ENCODE measurements around the gene ROPN1. TPM values are rescaled to one million over a fixed set of nuclear protein-coding genes. Genes with fewer than 3 reads are reported as not detected.
"Not testable (repeated sequence)": the region's sequence is repeated elsewhere in the genome, so short reads cannot be mapped to it uniquely, and the experiment has no call there.

ROPN1 gene
- total RNA-seq, 1 experiment from 2014 or later, result not detected

DNA sequence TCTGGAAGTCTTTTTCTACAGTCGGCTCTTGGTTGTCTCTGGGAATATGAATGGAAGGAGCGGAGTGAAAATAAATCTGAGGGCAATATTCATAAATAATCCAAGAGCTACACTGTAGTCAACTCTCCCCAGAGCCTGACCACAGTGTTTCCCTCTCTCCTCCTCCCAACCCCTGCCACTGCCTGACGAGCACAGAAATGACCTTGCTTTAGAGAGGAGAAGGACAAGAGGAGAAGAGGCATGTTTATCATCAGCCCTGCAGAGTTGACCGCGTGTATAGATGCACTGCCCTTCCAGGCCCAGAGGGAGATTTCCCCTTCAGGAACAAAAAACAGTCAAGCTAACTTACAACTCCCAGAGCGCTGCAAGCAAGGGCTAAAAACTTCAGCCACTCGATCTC lies 16.9 kb downstream of the ROPN1 start:
- H4K20me1 ChIP-seq (ENCODE audit: insufficient read depth); DNase-seq (ENCODE audit: low read depth, low spot score); H3K4me3 ChIP-seq (replicated peaks in 1 of 2; ENCODE audit: low read depth in 1 of 2, low read length in 2 of 2); H3K27me3 ChIP-seq (ENCODE audit: insufficient read depth, low read length); H3K9me3 ChIP-seq (ENCODE audit: control insufficient read depth in 1 of 2, insufficient read depth in 1 of 2, low read depth in 1 of 2, low read length in 2 of 2); H3K4me1 ChIP-seq (ENCODE audit: control insufficient read depth in 1 of 2, insufficient read depth in 2 of 2, low read length in 2 of 2); H3K4me2 ChIP-seq (ENCODE audit: low read length); POLR2A ChIA-PET; H3K36me3 ChIP-seq (ENCODE audit: control insufficient read depth in 1 of 2, insufficient read depth in 2 of 2, low read length in 2 of 2); H3K27ac ChIP-seq (ENCODE audit: low read depth, low read length); intact Hi-C loops (cut with micrococcal nuclease); H3K9ac ChIP-seq (ENCODE audit: low read length); RAD21 ChIA-PET (ENCODE audit: low non-redundant PET in 1 of 2, low total read pairs in 2 of 2, uncharacterized antibody in 2 of 2, unreplicated experiment in 2 of 2); H3K79me2 ChIP-seq (ENCODE audit: insufficient read depth, low read length); H2AFZ ChIP-seq (ENCODE audit: low read depth, low read length, poor library complexity, severe bottlenecking); BruUV-seq (replicated peaks); H3K9me2 ChIP-seq (ENCODE audit: insufficient read depth); ATAC-seq: not testable (repeated sequence)
- CTCF ChIA-PET, result interaction anchor here (0.8 kb wide), 1 partner anchor 14 kb away, joined by 3 read pairs; the partner anchor contains the start of gene CCDC14

DNA sequence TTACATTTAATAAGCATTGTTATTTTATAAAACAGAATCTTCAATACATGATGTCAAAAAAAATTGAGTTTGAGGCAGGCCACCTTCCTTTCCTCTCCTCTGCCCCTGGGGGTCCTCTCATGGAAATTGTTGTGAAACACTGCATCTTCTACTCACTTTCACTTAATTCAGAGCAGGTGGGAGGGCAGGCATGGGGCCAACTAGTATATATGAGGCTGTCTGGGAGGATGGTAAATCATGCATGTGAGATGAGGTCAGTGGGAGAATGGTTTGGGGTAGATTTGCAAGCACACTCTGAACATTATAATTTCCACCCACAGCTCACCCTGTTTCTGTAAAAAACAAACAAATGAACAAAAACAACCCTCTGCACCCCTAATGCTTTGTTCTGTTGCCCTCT lies 20.5 kb downstream of the ROPN1 start:
- no peaks in the 10 kb centered on the region for H3K36me3 ChIP-seq (ENCODE audit: control insufficient read depth in 1 of 2, insufficient read depth in 2 of 2, low read length in 2 of 2)
- ATAC-seq (no peak), DNase-seq (ENCODE audit: low read depth, low spot score) (no peak)
- no peak overlapping the region for H3K27ac ChIP-seq (ENCODE audit: low read depth, low read length)
- H3K79me2 ChIP-seq (ENCODE audit: insufficient read depth, low read length), result no peaks in the 10 kb centered on the region
- H3K9ac ChIP-seq (ENCODE audit: low read length), result no peak overlapping the region
- H3K4me2 ChIP-seq (ENCODE audit: low read length), result no peak overlapping the region
- no peaks in the 10 kb centered on the region for H3K9me2 ChIP-seq (ENCODE audit: insufficient read depth)
- BruUV-seq (replicated peaks), result no TSS peak
- H3K27me3 ChIP-seq (ENCODE audit: insufficient read depth, low read length), result no peaks in the 10 kb centered on the region
- ChIA-PET POLR2A (no interaction called here), CTCF (no interaction called here), RAD21 (ENCODE audit: low non-redundant PET in 1 of 2, low total read pairs in 2 of 2, uncharacterized antibody in 2 of 2, unreplicated experiment in 2 of 2) (no interaction called here)
- TF ChIP-seq POLR2AphosphoS5 (IDR thresholded peaks at IDR 0.05; ENCODE audit: low read depth, low read length) (no peak), POLR2A (IDR thresholded peaks at IDR 0.05; ENCODE audit: borderline replicate concordance, extremely low read depth, insufficient read depth, insufficient read length) (no peak), RAD21 (IDR thresholded peaks at IDR 0.05; ENCODE audit: low read depth) (no peak), EZH2 (IDR thresholded peaks at IDR 0.05) (no peak), YY1 (IDR thresholded peaks at IDR 0.05; ENCODE audit: extremely low read depth, insufficient replicate concordance, low read depth, low read length) (no peak), ELF1 (IDR thresholded peaks at IDR 0.05; ENCODE audit: borderline replicate concordance, low read depth) (no peak), FOSL1 (IDR thresholded peaks at IDR 0.05; ENCODE audit: low read depth) (no peak), ZNF274 (IDR thresholded peaks at IDR 0.05; ENCODE audit: low read depth, low read length) (no peak), SRF (IDR thresholded peaks at IDR 0.05; ENCODE audit: low read depth) (no peak), CBX3 (IDR thresholded peaks at IDR 0.05; ENCODE audit: low read depth) (no peak)
- no peak overlapping the region for H2AFZ ChIP-seq (ENCODE audit: low read depth, low read length, poor library complexity, severe bottlenecking)
- no peaks in the 10 kb centered on the region for H4K20me1 ChIP-seq (ENCODE audit: insufficient read depth)
- intact Hi-C loops (cut with micrococcal nuclease), result no loop called here
- H3K4me3 ChIP-seq (replicated peaks in 1 of 2; ENCODE audit: low read depth in 1 of 2, low read length in 2 of 2), result no peak overlapping the region
- H3K9me3 ChIP-seq (ENCODE audit: control insufficient read depth in 1 of 2, insufficient read depth in 1 of 2, low read depth in 1 of 2, low read length in 2 of 2), result no peaks in the 10 kb centered on the region
- no peaks in the 10 kb centered on the region for H3K4me1 ChIP-seq (ENCODE audit: control insufficient read depth in 1 of 2, insufficient read depth in 2 of 2, low read length in 2 of 2)

DNA sequence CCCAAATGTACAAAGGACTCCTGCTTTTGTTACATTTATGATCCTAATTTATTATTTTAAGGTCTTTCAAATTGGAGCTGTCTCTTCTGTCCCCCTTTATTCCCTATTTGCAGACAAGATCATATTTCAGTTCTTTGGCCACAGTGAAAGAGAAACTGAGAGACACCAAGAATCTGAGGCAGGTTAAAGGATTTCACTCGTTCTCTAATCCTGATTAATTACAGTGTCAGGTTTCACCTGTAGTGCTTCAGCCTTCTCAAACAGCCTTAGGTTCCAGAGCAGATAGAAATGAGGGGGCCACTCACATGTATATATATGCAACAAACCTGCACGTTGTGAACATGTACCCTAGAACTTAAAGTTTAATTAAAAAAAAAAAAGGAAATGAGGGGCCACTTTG lies 24.7 kb downstream of the ROPN1 start:
- H3K4me1 ChIP-seq (ENCODE audit: control insufficient read depth in 1 of 2, insufficient read depth in 2 of 2, low read length in 2 of 2); H3K9ac ChIP-seq (ENCODE audit: low read length); H3K36me3 ChIP-seq (ENCODE audit: control insufficient read depth in 1 of 2, insufficient read depth in 2 of 2, low read length in 2 of 2); H3K4me2 ChIP-seq (ENCODE audit: low read length); H4K20me1 ChIP-seq (ENCODE audit: insufficient read depth); intact Hi-C loops (cut with micrococcal nuclease); H3K9me3 ChIP-seq (ENCODE audit: control insufficient read depth in 1 of 2, insufficient read depth in 1 of 2, low read depth in 1 of 2, low read length in 2 of 2); H3K79me2 ChIP-seq (ENCODE audit: insufficient read depth, low read length); DNase-seq (ENCODE audit: low read depth, low spot score); CTCF ChIA-PET; RAD21 ChIA-PET (ENCODE audit: low non-redundant PET in 1 of 2, low total read pairs in 2 of 2, uncharacterized antibody in 2 of 2, unreplicated experiment in 2 of 2); H3K4me3 ChIP-seq (replicated peaks in 1 of 2; ENCODE audit: low read depth in 1 of 2, low read length in 2 of 2); POLR2A ChIA-PET; H3K9me2 ChIP-seq (ENCODE audit: insufficient read depth); H2AFZ ChIP-seq (ENCODE audit: low read depth, low read length, poor library complexity, severe bottlenecking); H3K27ac ChIP-seq (ENCODE audit: low read depth, low read length); H3K27me3 ChIP-seq (ENCODE audit: insufficient read depth, low read length); BruUV-seq (replicated peaks); ATAC-seq: not testable (repeated sequence)

DNA sequence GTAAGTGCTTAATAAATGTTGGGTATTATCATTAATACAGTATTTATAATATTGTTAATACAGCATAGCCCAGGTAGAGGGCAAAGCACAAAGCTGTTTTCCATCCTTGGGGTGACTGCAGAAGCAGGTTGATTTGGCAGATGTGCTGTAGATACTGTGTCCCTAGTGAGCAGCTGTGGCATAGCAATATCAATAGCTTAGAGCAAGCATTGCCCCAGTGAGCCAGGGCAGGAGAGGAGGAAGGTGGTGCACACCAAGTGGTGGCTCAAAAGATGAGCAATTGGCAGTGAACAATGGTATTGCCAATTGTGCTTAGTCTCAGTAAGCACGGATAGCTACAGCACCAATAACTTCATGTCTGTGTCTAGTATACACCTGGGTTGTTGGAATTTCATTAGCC lies 25.1 kb downstream of the ROPN1 start:
- CTCF ChIA-PET; H3K9ac ChIP-seq (ENCODE audit: low read length); H4K20me1 ChIP-seq (ENCODE audit: insufficient read depth); H3K27me3 ChIP-seq (ENCODE audit: insufficient read depth, low read length); H3K79me2 ChIP-seq (ENCODE audit: insufficient read depth, low read length); intact Hi-C loops (cut with micrococcal nuclease); H3K4me1 ChIP-seq (ENCODE audit: control insufficient read depth in 1 of 2, insufficient read depth in 2 of 2, low read length in 2 of 2); H3K9me3 ChIP-seq (ENCODE audit: control insufficient read depth in 1 of 2, insufficient read depth in 1 of 2, low read depth in 1 of 2, low read length in 2 of 2); H3K27ac ChIP-seq (ENCODE audit: low read depth, low read length); H3K4me3 ChIP-seq (replicated peaks in 1 of 2; ENCODE audit: low read depth in 1 of 2, low read length in 2 of 2); BruUV-seq (replicated peaks); POLR2A ChIA-PET; RAD21 ChIA-PET (ENCODE audit: low non-redundant PET in 1 of 2, low total read pairs in 2 of 2, uncharacterized antibody in 2 of 2, unreplicated experiment in 2 of 2); H3K36me3 ChIP-seq (ENCODE audit: control insufficient read depth in 1 of 2, insufficient read depth in 2 of 2, low read length in 2 of 2); DNase-seq (ENCODE audit: low read depth, low spot score); H3K9me2 ChIP-seq (ENCODE audit: insufficient read depth); H2AFZ ChIP-seq (ENCODE audit: low read depth, low read length, poor library complexity, severe bottlenecking); H3K4me2 ChIP-seq (ENCODE audit: low read length): not testable (repeated sequence)
- peak; percentile 98 for ATAC-seq
